OCI-LY7 (cell line): ENCODE data around the gene FAM107B. TPM values are rescaled to one million over a fixed set of nuclear protein-coding genes. Genes with fewer than 3 reads are reported as not detected.

Experiments
- BruUV-seq: library from RNA; stranded (reverse); fragments of 400-500 nt; replicated peaks from 2 replicates; lab custom pipeline; 2021; lab: Mats Ljungman, UMichigan
- CTCF ChIA-PET: fragments of 300-600 bp; sonication (Branson Sonifier 250); formaldehyde crosslinking; loops from one replicate; lab custom pipeline; 2022; ENCODE audit warnings: antibody characterized with exemption; ENCODE audit not compliant: unreplicated experiment; lab: Charles Lee
- POLR2A ChIA-PET: fragments of 300-600 bp; sonication (Branson Sonifier 250); formaldehyde crosslinking; loops from one replicate; lab custom pipeline; 2022; ENCODE audit warnings: antibody characterized with exemption; lab: Charles Lee
- DNase-seq: peaks from one replicate; pipeline ENCODE4 v3.0.0-alpha.2; 2015; ENCODE audit warnings: low spot score
- H2AFZ ChIP-seq: fragments of 200-600 bp; sonication (generic), shearing (Covaris generic); 2 replicates; pipeline ENCODE4 v1.6.1; 2014; ENCODE audit warnings: mild to moderate bottlenecking, antibody characterized with exemption, low read length, moderate library complexity
- H3K27ac ChIP-seq: fragments of 200-600 bp; sonication (generic); 2 replicates; pipeline ENCODE4 v1.5.1; 2014; ENCODE audit warnings: mixed run types, low read depth, mild to moderate bottlenecking, moderate library complexity, low read length, inconsistent platforms; ENCODE audit not compliant: poor library complexity, severe bottlenecking
- H3K36me3 ChIP-seq: fragments of 200-600 bp; sonication (generic); 2 replicates; pipeline ENCODE4 v1.6.1; 2014; ENCODE audit warnings: mild to moderate bottlenecking, antibody characterized with exemption, low read length, moderate library complexity, mixed read lengths; ENCODE audit not compliant: insufficient read depth
- H3K4me1 ChIP-seq: fragments of 200-600 bp; sonication (generic); 2 replicates; pipeline ENCODE4 v1.5.1; 2014; ENCODE audit warnings: mild to moderate bottlenecking, low read length; ENCODE audit not compliant: insufficient read depth, poor library complexity, severe bottlenecking
- H3K4me2 ChIP-seq: fragments of 200-600 bp; sonication (generic); 2 replicates; pipeline ENCODE4 v1.6.1; 2014; ENCODE audit warnings: mild to moderate bottlenecking, low read length
- H3K4me3 ChIP-seq: fragments of 200-600 bp; sonication (generic); 2 replicates; pipeline ENCODE4 v1.5.1; 2014; ENCODE audit warnings: mild to moderate bottlenecking, low read depth, low read length; ENCODE audit not compliant: poor library complexity, severe bottlenecking
- H3K79me2 ChIP-seq: fragments of 200-600 bp; sonication (generic); 2 replicates; pipeline ENCODE4 v1.6.1; 2016; ENCODE audit warnings: low read depth, mild to moderate bottlenecking, low read length, moderate library complexity, mixed read lengths; ENCODE audit not compliant: insufficient read depth
- H3K9me2 ChIP-seq: fragments of 200-600 bp; sonication (generic); 2 replicates; pipeline ENCODE4 v1.6.1; 2016; ENCODE audit warnings: mild to moderate bottlenecking, low read length, mixed read lengths; ENCODE audit not compliant: insufficient read depth
- H3K9me3 ChIP-seq: fragments of 200-600 bp; sonication (generic); 2 replicates; pipeline ENCODE4 v1.6.1; 2014; ENCODE audit warnings: mild to moderate bottlenecking, mixed run types, low read length, mixed read lengths
- H4K20me1 ChIP-seq: fragments of 200-600 bp; sonication (generic); 2 replicates; pipeline ENCODE4 v1.6.1; 2014; ENCODE audit warnings: mild to moderate bottlenecking, antibody characterized with exemption, low read length, moderate library complexity, mixed read lengths; ENCODE audit not compliant: insufficient read depth
- EZH2phosphoT487 ChIP-seq: fragments of 200-600 bp; sonication (generic); IDR thresholded peaks from 2 replicates; pipeline ENCODE4 v1.6.1; 2018; ENCODE audit warnings: low read depth, borderline replicate concordance, mild to moderate bottlenecking, mixed run types, antibody characterized with exemption, low read length, moderate library complexity, mixed read lengths
- intact Hi-C: fragments of 100-400 bp; cut with micrococcal nuclease; formaldehyde crosslinking; loops from one replicate; pipeline ENCODE4 v1.10.0; 2022; ENCODE audit not compliant: unreplicated experiment
- total RNA-seq, 2 experiments: library from RNA; depleted of rRNA in 1 of 2; stranded (reverse); fragments of >200 nt in 1 of 2; shearing (Covaris generic) in 1 of 2; gene quantifications; 2 replicates each; pipeline ENCODE4 v1.2.3, GENCODE V29; 2014 to 2022
- TF ChIP-seq, protein P1 (sequence below): fragments of 200-600 bp; sonication (generic); conservative IDR thresholded peaks from 2 replicates; pipeline ENCODE4 v1.5.1; 2014; ENCODE audit warnings: mild to moderate bottlenecking, antibody characterized with exemption, low read length, moderate library complexity, mixed read lengths

Gene FAM107B
- total RNA-seq, 2 experiments from 2014 or later = 114 to 398 TPM

- BruUV-seq = no TSS peak
- no peaks in the 10 kb centered on the region for H3K4me1 ChIP-seq
- H4K20me1 ChIP-seq = no peaks in the 10 kb centered on the region
- DNase-seq = no peak
- H3K27ac ChIP-seq = no peak overlapping the region
- no peak overlapping the region for H3K4me2 ChIP-seq
- intact Hi-C loops = no loop called here
- H3K9me3 ChIP-seq = no peaks in the 10 kb centered on the region
- no peak for TF ChIP-seq EZH2phosphoT487
- TF ChIP-seq, protein P1, sequence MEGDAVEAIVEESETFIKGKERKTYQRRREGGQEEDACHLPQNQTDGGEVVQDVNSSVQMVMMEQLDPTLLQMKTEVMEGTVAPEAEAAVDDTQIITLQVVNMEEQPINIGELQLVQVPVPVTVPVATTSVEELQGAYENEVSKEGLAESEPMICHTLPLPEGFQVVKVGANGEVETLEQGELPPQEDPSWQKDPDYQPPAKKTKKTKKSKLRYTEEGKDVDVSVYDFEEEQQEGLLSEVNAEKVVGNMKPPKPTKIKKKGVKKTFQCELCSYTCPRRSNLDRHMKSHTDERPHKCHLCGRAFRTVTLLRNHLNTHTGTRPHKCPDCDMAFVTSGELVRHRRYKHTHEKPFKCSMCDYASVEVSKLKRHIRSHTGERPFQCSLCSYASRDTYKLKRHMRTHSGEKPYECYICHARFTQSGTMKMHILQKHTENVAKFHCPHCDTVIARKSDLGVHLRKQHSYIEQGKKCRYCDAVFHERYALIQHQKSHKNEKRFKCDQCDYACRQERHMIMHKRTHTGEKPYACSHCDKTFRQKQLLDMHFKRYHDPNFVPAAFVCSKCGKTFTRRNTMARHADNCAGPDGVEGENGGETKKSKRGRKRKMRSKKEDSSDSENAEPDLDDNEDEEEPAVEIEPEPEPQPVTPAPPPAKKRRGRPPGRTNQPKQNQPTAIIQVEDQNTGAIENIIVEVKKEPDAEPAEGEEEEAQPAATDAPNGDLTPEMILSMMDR = no peak
- no peak overlapping the region for H3K4me3 ChIP-seq
- H3K9me2 ChIP-seq = no peaks in the 10 kb centered on the region
- no peaks in the 10 kb centered on the region for H3K79me2 ChIP-seq
- H3K36me3 ChIP-seq = no peaks in the 10 kb centered on the region
- CTCF ChIA-PET = no interaction called here
- POLR2A ChIA-PET = interaction anchor here (1.6 kb wide), 1 partner anchor 12 kb away, joined by 3 read pairs; no protein-coding TSS in a partner anchor
- no peak overlapping the region for H2AFZ ChIP-seq
Observed at GRCh38 chr10:14775656-14776055, 959 bp upstream of the FAM107B start.

DNA sequence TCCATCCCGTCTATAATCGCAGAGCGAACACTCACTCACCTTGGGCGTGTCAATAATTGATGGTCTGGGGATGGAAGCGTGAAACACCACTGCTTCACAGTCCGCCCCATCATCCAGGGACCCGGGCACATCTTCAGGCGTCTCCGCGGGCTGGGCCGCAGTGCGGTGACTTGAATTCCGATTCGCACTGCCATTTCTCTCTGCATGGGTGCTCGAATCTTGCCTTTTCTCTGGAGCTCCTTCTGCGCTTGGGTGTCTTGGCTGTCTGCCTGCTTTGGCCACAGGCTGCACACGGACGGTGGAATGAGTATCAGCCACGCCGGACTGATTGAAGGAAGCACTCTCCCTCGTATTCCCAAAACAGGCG, 500 bp downstream of the FAM107B start:
- no TSS peak for BruUV-seq
- DNase-seq = no peak
- Histone ChIP-seq H2AFZ (no peak overlapping the region), H3K4me1 (no peaks in the 10 kb centered on the region), H4K20me1 (no peaks in the 10 kb centered on the region), H3K9me2 (no peaks in the 10 kb centered on the region), H3K4me3 (no peak overlapping the region), H3K36me3 (no peaks in the 10 kb centered on the region), H3K27ac (no peak overlapping the region), H3K79me2 (no peaks in the 10 kb centered on the region), H3K9me3 (no peaks in the 10 kb centered on the region), H3K4me2 (no peak overlapping the region)
- intact Hi-C loops = no loop called here
- CTCF ChIA-PET = no interaction called here
- no peak for TF ChIP-seq EZH2phosphoT487
- TF ChIP-seq, protein P1 = no peak
- POLR2A ChIA-PET = interaction anchor here (0.6 kb wide), 1 partner anchor 98 kb away, joined by 3 read pairs; no protein-coding TSS in a partner anchor

DNA sequence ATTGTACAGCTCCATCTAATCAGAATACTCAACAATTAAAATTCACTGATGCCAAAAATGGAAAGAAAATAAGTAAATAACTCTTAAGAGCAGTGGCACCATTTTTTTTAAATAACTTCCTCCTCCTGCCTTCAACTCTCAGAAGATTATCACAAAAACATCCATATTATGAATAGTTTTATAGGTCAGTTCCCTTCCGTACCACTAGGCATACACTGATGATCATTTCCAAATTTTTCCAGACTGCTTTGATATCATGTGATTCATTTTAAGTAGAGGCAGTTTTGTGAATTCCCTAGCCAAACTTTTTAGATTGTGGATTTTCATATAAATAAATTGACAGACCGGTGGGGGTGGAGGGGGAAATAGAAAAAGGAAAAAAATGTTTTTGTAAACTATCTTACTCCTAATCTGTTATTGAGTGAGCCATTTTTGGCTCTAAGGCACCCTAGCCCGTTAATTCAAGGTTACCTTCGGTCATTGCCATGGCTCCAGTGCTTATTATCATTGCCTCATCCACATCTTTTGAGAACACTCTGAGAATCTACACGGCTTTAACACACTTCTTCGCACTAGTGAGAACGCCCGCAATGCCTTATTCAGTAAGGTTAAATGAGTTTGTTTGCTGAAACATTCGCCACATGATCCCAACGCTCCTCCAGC, 1.0 kb downstream of the FAM107B start:
- H3K4me2 ChIP-seq = no peak overlapping the region
- CTCF ChIA-PET = no interaction called here
- no peak for TF ChIP-seq EZH2phosphoT487
- TF ChIP-seq, protein P1 = no peak; the same call in 1 of the 2 replicates
- no peaks in the 10 kb centered on the region for H3K9me3 ChIP-seq
- H3K27ac ChIP-seq = no peak overlapping the region
- H3K9me2 ChIP-seq = no peaks in the 10 kb centered on the region
- intact Hi-C loops = no loop called here
- no peaks in the 10 kb centered on the region for H3K79me2 ChIP-seq
- no TSS peak for BruUV-seq
- no peak overlapping the region for H3K4me3 ChIP-seq
- no peaks in the 10 kb centered on the region for H3K36me3 ChIP-seq
- no peak for DNase-seq
- POLR2A ChIA-PET = interaction anchor here (0.6 to 1.1 kb wide), 2 partner anchors 12 to 98 kb away, joined by 3 to 5 read pairs; no protein-coding TSS in a partner anchor
- no peak overlapping the region for H2AFZ ChIP-seq
- H3K4me1 ChIP-seq = no peaks in the 10 kb centered on the region
- H4K20me1 ChIP-seq = no peaks in the 10 kb centered on the region
